GM18870 (cell line): ENCODE measurements around the gene OR52E2.

Experiments
- ATAC-seq: cut with Tn5 transposase; IDR thresholded peaks from one replicate; pipeline ENCODE4 v1.9.1; 2021; ENCODE audit warnings: moderate library complexity; ENCODE audit not compliant: unreplicated experiment

The OR52E2 gene

GRCh38 chr11:5013012-5013411 lies 46.4 kb downstream of the OR52E2 start:
- ATAC-seq, result no peak

- ATAC-seq, result no peak
Observed at GRCh38 chr11:5011254-5011653, 48.2 kb downstream of the OR52E2 start.
